Stimulated activated naive CD4-positive, alpha-beta T cell (primary cell): ENCODE data around the gene SDK1.

Experiments
- DNase-seq, 6 experiments: peaks; one replicate each; lab custom pipeline; 2025; lab: John Stamatoyannopoulos, UW

SDK1 gene

GRCh38 chr7:3300651-3301448 lies at the start of gene SDK1:
TSS of gene SDK1 (plus strand) at chr7:3301252. CDS start at chr7:3301587, 335 bp downstream.
- peak; percentile 82 to 95 (median 86) for DNase-seq

GRCh38 chr7:3254718-3255117 lies 46.3 kb upstream of the SDK1 start:
- no peak for DNase-seq

GRCh38 chr7:3259711-3260400 lies 41.2 kb upstream of the SDK1 start:
- no peak for DNase-seq

- no peak for DNase-seq
These were observed 40.7 kb upstream of the SDK1 start for GRCh38 chr7:3260401-3260715.

- DNase-seq, result no peak
These were observed 36.2 kb upstream of the SDK1 start for GRCh38 chr7:3264693-3265339.

- DNase-seq, result no peak
These were observed 35.7 kb upstream of the SDK1 start for GRCh38 chr7:3265388-3265787.

- DNase-seq, result no peak
These were observed 34.8 kb upstream of the SDK1 start for GRCh38 chr7:3266240-3266639.

GRCh38 chr7:3267966-3268690 lies 32.9 kb upstream of the SDK1 start:
- no peak for DNase-seq

- DNase-seq, result no peak
These were observed 30.7 kb upstream of the SDK1 start for GRCh38 chr7:3270362-3270761.

- no peak for DNase-seq
These were observed 29.8 kb upstream of the SDK1 start for GRCh38 chr7:3271298-3271697.

- no peak for DNase-seq
These were observed 28.3 kb upstream of the SDK1 start for GRCh38 chr7:3272691-3273141.

GRCh38 chr7:3274131-3274530 lies 26.9 kb upstream of the SDK1 start:
- no peak for DNase-seq

GRCh38 chr7:3277604-3278572 lies 23.2 kb upstream of the SDK1 start:
- no peak for DNase-seq

- DNase-seq, result no peak
These were observed 21.8 kb upstream of the SDK1 start for GRCh38 chr7:3279147-3279818.

GRCh38 chr7:3280445-3280844 lies 20.6 kb upstream of the SDK1 start:
- DNase-seq, result no peak

GRCh38 chr7:3280946-3281656 lies 20.0 kb upstream of the SDK1 start:
- no peak for DNase-seq

GRCh38 chr7:3282457-3282856 lies 18.6 kb upstream of the SDK1 start:
- no peak for DNase-seq

- no peak for DNase-seq
These were observed 17.8 kb upstream of the SDK1 start for GRCh38 chr7:3283130-3283704.

- no peak for DNase-seq
These were observed 15.4 kb upstream of the SDK1 start for GRCh38 chr7:3285652-3286051.

- no peak for DNase-seq
These were observed 11.1 kb upstream of the SDK1 start for GRCh38 chr7:3289996-3290395.
